SH-SY5Y (cell line): Measurements from ENCODE around the gene NR6A1.

Experiments used
- GATA2 ChIP-seq: IDR thresholded peaks from 2 replicates; pipeline ENCODE4 v1.6.1; 2011; ENCODE audit warnings: mild to moderate bottlenecking, low read depth, low read length
- GATA3 ChIP-seq: IDR thresholded peaks from 2 replicates; pipeline ENCODE4 v1.6.1; 2011; ENCODE audit warnings: low read depth, mild to moderate bottlenecking, low read length, moderate library complexity

DNA sequence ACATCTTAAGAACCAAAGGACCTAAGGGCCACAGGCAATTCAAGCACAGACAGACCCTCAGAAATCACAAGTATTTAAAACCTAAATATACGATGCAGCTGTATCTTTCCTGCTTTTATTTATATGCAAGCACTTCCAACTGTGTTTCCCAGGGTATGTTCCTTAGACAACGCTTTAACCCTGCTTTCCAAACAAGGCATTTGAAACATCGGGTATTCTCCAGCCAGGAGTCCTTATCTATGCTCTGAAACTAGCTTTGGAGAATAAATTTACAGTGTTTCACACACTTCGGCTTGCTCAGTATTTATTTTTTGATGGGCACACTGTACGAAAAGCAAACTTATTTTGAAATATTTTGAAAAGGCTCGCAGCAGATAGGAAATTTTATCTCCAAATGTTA is 13.5 kb downstream of the NR6A1 start:
- TF ChIP-seq GATA2 (no peak), GATA3 (no peak)
